Measurements from ENCODE around the gene ISG20L2.

ISG20L2 gene

GRCh38 chr1:156740237-156740740 lies 11.7 kb upstream of the ISG20L2 start:
- DNase-seq = peak in 1 of 2 experiments; percentile 40

DNA sequence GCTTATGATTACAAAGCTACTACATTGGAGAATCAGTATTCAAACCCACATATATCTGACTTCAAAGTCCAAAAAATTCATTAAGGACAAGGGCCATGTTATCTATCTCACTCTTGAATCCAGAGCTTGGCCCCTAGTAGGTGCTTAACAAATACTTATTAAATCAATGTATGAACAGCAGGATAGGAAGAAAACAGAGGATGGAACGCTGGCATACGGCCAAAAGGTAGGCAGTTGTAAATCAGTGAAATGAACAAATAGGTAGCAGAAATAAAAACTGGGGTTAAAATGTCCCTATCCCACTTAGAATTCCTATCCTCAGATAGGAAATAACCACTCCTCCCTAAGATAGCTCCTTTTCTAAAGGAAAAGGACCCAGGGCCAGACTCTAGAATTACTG lies 10.3 kb upstream of the ISG20L2 start:
- DNase-seq = no peak

GRCh38 chr1:156738407-156738806 lies 9.8 kb upstream of the ISG20L2 start:
- no peak for DNase-seq

DNA sequence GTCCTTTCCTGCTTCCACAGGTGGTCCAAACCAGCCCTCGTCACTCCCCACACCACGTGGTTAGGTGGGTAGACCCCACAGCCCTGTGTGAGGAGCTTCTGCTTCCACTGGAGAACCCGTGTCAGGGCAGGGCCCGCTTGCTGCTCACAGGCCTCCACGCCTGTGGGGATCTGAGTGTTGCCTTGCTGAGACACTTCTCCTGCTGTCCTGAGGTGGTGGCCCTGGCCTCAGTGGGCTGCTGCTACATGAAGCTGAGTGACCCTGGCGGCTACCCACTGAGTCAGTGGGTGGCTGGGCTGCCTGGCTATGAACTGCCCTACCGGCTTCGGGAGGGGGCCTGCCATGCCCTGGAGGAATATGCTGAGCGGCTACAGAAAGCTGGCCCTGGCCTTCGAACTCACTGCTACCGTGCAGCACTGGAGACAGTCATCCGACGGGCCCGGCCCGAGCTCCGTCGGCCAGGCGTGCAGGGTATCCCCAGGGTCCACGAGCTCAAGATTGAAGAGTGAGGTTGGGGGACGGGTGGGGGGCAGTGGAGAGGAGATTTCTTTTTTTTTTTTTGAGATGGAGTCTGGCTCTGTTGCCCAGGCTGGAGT lies 5.5 kb upstream of the ISG20L2 start:
- no peak for DNase-seq

- DNase-seq = peak; percentile 68 to 92
Measured at GRCh38 chr1:156727926-156728598, 504 bp downstream of the ISG20L2 start, which contains the start of gene METTL25B. TSS of gene METTL25B (plus strand) at chr1:156728469. CDS start at chr1:156729105, 636 bp downstream.

DNA sequence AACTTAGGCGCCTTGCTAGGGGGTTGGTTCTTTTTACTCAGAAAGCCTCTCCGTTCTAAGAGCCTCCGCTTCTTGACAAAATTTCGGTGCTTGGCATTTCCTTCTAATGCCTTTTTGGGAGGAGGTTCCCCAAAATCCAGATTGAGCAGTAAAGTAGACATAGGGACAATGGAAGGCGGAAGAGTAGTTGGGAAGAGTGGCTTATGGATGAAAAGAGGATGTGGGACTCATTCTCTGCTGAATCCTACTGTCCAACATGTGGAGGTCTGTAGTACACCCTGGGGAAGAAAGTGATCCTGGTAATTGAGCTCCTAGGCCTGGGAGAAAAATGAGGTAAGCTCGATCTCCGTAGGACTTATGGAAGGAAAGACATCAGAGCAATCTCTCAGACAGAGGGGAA lies 1.1 kb downstream of the ISG20L2 start:
- DNase-seq = no peak

- peak; percentile 44 to 60 for DNase-seq
Measured at GRCh38 chr1:156726549-156727226, 1.9 kb downstream of the ISG20L2 start.

- DNase-seq = peak; percentile 52 to 86
Measured at GRCh38 chr1:156725683-156726280, 2.8 kb downstream of the ISG20L2 start.

- no peak for DNase-seq
Measured at GRCh38 chr1:156721535-156721934, 7.0 kb downstream of the ISG20L2 start.

DNA sequence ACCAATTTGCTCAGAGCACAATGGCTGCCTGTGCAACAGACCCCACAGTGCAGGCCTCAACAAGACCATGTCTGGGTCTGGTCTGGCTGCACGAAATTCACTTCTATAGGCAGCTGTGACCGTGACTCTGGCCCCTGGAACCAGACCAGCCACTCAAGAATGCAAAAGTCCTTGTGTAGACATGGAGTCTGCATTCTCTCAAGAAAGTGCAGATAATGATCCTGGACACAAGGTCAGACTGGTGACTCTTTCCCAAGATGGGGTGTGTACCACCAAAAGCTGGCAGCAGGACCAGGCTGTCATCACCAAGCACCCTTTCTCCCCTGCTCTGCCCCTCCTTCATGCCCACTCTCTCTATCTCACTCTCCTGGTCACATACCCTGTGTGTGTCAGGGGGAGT lies 7.4 kb downstream of the ISG20L2 start:
- no peak for DNase-seq

- peak in 1 of 2 experiments; percentile 44 for DNase-seq
Measured at GRCh38 chr1:156717351-156717750, 11.2 kb downstream of the ISG20L2 start.

GRCh38 chr1:156714830-156715229 lies 13.7 kb downstream of the ISG20L2 start:
- no peak for DNase-seq

GRCh38 chr1:156712626-156713025 lies 15.9 kb downstream of the ISG20L2 start:
- no peak for DNase-seq

DNA sequence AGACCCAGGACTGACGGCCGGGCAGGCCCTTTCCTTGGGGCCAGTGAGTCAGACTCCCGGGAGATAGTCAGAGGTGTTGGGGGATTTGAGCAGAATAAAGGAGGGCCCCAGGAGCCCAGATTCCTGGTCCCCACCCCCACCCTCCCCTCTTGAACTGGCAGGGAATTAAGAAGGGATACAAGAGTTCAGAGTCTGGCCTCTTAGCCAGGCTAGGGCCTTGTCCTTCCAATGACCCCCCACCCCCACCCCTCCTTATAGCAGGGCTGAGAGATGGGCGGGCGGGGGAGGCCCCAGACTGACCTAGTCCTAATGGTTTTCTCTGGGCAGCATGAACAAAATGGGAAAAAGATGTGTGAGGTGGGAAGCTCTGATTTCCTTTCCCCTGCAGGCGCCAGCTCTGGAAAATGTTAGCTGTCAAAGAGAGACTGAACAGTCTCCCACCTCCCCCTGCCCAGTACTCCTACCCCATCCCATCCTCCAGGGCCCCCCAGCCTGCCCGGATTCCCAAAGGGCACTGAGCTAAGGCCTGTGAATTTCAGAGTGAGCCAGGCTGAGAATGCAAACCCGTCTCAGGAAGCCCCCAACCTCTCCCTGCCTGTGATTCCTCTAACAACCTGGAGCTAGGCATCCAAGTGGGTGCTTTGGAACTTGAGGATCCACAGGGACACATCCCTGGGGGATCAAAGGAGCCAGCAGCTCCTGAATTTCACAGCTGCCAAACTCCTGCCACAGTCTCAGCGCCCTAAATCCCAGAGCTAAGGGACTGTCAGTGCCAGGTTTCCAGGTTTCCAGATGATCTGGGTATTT lies 17.4 kb downstream of the ISG20L2 start:
- DNase-seq = no peak

- DNase-seq = peak; percentile 61 to 83
Measured at GRCh38 chr1:156709757-156710489, 18.6 kb downstream of the ISG20L2 start.

- DNase-seq = no peak
Measured at GRCh38 chr1:156709031-156709430, 19.5 kb downstream of the ISG20L2 start.

GRCh38 chr1:156708218-156708661 lies 20.3 kb downstream of the ISG20L2 start:
- no peak for DNase-seq

DNA sequence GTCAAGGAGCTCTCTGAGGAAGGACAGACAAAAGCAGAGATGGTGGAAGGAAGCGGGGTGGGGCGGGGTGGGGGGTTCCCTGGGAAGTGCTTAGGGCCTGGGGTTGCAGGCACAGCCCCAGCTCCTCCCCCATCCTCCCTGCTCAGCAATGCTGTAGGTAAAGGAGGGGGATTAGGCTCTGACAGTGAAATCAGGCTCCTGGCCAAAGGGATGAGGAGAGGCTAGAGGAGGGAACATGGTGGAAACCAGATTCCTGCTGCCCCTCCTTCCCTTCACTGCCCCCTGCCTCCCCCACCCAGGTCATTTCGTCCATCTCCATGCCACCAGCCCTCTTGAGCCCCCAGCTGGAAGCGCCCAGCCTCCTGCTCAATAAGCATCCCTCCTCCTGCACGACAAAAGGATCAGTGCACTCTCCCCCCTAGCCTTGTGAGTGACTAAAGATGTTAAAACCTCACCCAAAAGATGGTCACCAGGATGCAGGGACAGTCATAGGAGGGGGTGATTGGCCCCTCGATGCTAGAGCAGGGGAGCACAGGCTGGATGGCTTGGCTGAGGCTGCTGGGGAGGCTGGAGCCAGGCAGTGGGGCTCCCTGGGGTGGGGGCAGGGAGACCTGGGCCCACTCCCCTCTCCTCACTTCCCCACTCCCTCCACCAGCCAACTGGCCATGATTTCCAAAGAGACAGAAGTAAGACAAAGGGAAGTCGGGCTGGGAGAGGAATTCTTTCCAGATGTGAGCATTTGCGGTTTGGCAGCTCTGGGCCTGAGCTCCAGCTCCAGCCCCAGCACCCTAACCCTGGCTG lies 20.9 kb downstream of the ISG20L2 start:
- DNase-seq = no peak

GRCh38 chr1:156706657-156707416 lies 21.7 kb downstream of the ISG20L2 start:
- no peak for DNase-seq
